C4-2B (cell line): ENCODE data around the gene RITA1.

Experiments
- H3K27ac ChIP-seq: fragments of 450-650 bp; 2 replicates; pipeline ENCODE4 v1.5.1; 2017
- CTCF ChIP-seq: fragments of 450-650 bp; conservative IDR thresholded peaks from 2 replicates; pipeline ENCODE4 v1.5.1; 2017; ENCODE audit warnings: mild to moderate bottlenecking
- ZFX ChIP-seq: fragments of 450-650 bp; IDR thresholded peaks from 2 replicates; pipeline ENCODE4 v1.6.1; 2017

The RITA1 gene

GRCh38 chr12:113183030-113183589 is 2.4 kb upstream of the RITA1 start:
- no peak for TF ChIP-seq ZFX
- TF ChIP-seq CTCF, result no peak
- no peak overlapping the region for H3K27ac ChIP-seq

- H3K27ac ChIP-seq, result peak overlapping the region; percentile 94
- TF ChIP-seq CTCF, result no peak
- no peak for TF ChIP-seq ZFX
These were observed 1.2 kb upstream of the RITA1 start for GRCh38 chr12:113184098-113184899.

GRCh38 chr12:113184900-113185179 is 681 bp upstream of the RITA1 start:
- peak overlapping the region; percentile 94 for H3K27ac ChIP-seq

GRCh38 chr12:113186033-113186365 is 478 bp downstream of the RITA1 start:
- TF ChIP-seq ZFX (no peak), CTCF (no peak)
- H3K27ac ChIP-seq, result peak overlapping the region; percentile 94

More at GRCh38 chr12:113184900-113185179, 681 bp upstream of the RITA1 start:
- TF ChIP-seq ZFX (no peak), CTCF (no peak)

- TF ChIP-seq ZFX (no peak), CTCF (no peak)
- peak overlapping the region; percentile 94 for H3K27ac ChIP-seq
These were observed 1.3 kb downstream of the RITA1 start for GRCh38 chr12:113186666-113187325.

- H3K27ac ChIP-seq, result no peak overlapping the region
- TF ChIP-seq CTCF (no peak), ZFX (no peak)
These were observed 3.8 kb downstream of the RITA1 start for GRCh38 chr12:113189361-113189760.

GRCh38 chr12:113190761-113191160 is 5.2 kb downstream of the RITA1 start:
- TF ChIP-seq CTCF, result no peak
- TF ChIP-seq ZFX, result no peak
- no peak overlapping the region for H3K27ac ChIP-seq
